OCI-LY1 (cell line): ENCODE measurements around the gene GRIK2.

ENCODE experiments used
- H2AFZ ChIP-seq: fragments of 200-600 bp; sonication (generic), shearing (Covaris generic); 2 replicates; pipeline ENCODE4 v1.6.0; 2014; ENCODE audit warnings: antibody characterized with exemption, mild to moderate bottlenecking, low read length
- H3F3A ChIP-seq: fragments of 200-600 bp; sonication (generic), shearing (Covaris generic); 2 replicates; pipeline ENCODE4 v1.6.0; 2014; ENCODE audit warnings: mild to moderate bottlenecking, antibody characterized with exemption, low read length, moderate library complexity; ENCODE audit not compliant: insufficient read depth
- H3K27ac ChIP-seq: fragments of 200-600 bp; sonication (generic); 2 replicates; pipeline ENCODE4 v1.5.1; 2014; ENCODE audit warnings: low read length, mixed run types, mild to moderate bottlenecking, low read depth; ENCODE audit not compliant: poor library complexity, severe bottlenecking
- H3K27me3 ChIP-seq: fragments of 200-600 bp; sonication (generic); 2 replicates; pipeline ENCODE4 v1.6.0; 2014; ENCODE audit warnings: antibody characterized with exemption, mild to moderate bottlenecking, low read length, moderate library complexity; ENCODE audit not compliant: insufficient read depth
- H3K36me3 ChIP-seq: fragments of 200-600 bp; sonication (generic); 2 replicates; pipeline ENCODE4 v1.6.1; 2014; ENCODE audit warnings: mild to moderate bottlenecking, antibody characterized with exemption, low read length, moderate library complexity, mixed read lengths; ENCODE audit not compliant: insufficient read depth
- H3K4me1 ChIP-seq: fragments of 200-600 bp; sonication (generic); 2 replicates; pipeline ENCODE4 v1.5.1; 2014; ENCODE audit warnings: mild to moderate bottlenecking, low read length, moderate library complexity; ENCODE audit not compliant: insufficient read depth, severe bottlenecking
- H3K4me2 ChIP-seq: fragments of 200-600 bp; sonication (generic), shearing (Covaris generic); 2 replicates; pipeline ENCODE4 v1.6.1; 2014; ENCODE audit warnings: low read length
- H3K4me3 ChIP-seq: fragments of 200-600 bp; sonication (generic); 2 replicates; pipeline ENCODE4 v1.5.1; 2014; ENCODE audit warnings: low read length, low read depth, mild to moderate bottlenecking, mixed read lengths; ENCODE audit not compliant: poor library complexity, severe bottlenecking
- H3K79me2 ChIP-seq: fragments of 200-600 bp; shearing (Covaris generic); 2 replicates; pipeline ENCODE4 v1.6.1; 2016; ENCODE audit warnings: mixed run types, low read length, mixed read lengths; ENCODE audit not compliant: insufficient read depth
- H3K9ac ChIP-seq: fragments of 200-600 bp; sonication (generic), shearing (Covaris generic); 2 replicates; pipeline ENCODE4 v1.6.1; 2014; ENCODE audit warnings: mild to moderate bottlenecking, low read length, mixed read lengths
- H3K9me2 ChIP-seq: fragments of 200-600 bp; sonication (generic), shearing (Covaris generic); 2 replicates; pipeline ENCODE4 v1.6.1; 2014; ENCODE audit warnings: low read depth, mild to moderate bottlenecking, low read length, mixed read lengths
- H3K9me3 ChIP-seq: fragments of 200-600 bp; shearing (Covaris generic); 2 replicates; pipeline ENCODE4 v1.6.1; 2014; ENCODE audit warnings: low read length, mixed read lengths
- H4K20me1 ChIP-seq: fragments of 200-600 bp; sonication (generic), shearing (Covaris generic); 2 replicates; pipeline ENCODE4 v1.6.0; 2016; ENCODE audit warnings: mild to moderate bottlenecking, low read length; ENCODE audit not compliant: insufficient read depth
- CTCF ChIP-seq: fragments of 200-600 bp; sonication (generic), shearing (Covaris generic); IDR thresholded peaks from 2 replicates; pipeline ENCODE4 v1.5.1; 2017; ENCODE audit warnings: mild to moderate bottlenecking, antibody characterized with exemption, low read length, moderate library complexity, mixed read lengths
- EZH2 ChIP-seq: fragments of 200-600 bp; sonication (generic), shearing (Covaris generic); IDR thresholded peaks from 2 replicates; pipeline ENCODE4 v1.8.0; 2017; ENCODE audit warnings: borderline replicate concordance, mixed run types, mild to moderate bottlenecking, antibody characterized with exemption, low read length, moderate library complexity, mixed read lengths

GRIK2 gene

GRCh38 chr6:101605426-101605825, 211.9 kb downstream of the GRIK2 start:
- H3K4me3 ChIP-seq: no peak overlapping the region
- no peak for TF ChIP-seq EZH2
- no peak for TF ChIP-seq CTCF
- no peak overlapping the region for H3K9ac ChIP-seq
- H3K4me1 ChIP-seq: no peaks in the 10 kb centered on the region
- H3K27ac ChIP-seq: no peak overlapping the region
- H2AFZ ChIP-seq: no peak overlapping the region
- H3K79me2 ChIP-seq: no peaks in the 10 kb centered on the region
- H3K27me3 ChIP-seq: no peaks in the 10 kb centered on the region
- H3F3A ChIP-seq: no peaks in the 10 kb centered on the region
- no peaks in the 10 kb centered on the region for H3K36me3 ChIP-seq
- H3K9me3 ChIP-seq: no peaks in the 10 kb centered on the region
- no peak overlapping the region for H3K4me2 ChIP-seq
- H3K9me2 ChIP-seq: no peaks in the 10 kb centered on the region
- H4K20me1 ChIP-seq: no peaks in the 10 kb centered on the region

DNA sequence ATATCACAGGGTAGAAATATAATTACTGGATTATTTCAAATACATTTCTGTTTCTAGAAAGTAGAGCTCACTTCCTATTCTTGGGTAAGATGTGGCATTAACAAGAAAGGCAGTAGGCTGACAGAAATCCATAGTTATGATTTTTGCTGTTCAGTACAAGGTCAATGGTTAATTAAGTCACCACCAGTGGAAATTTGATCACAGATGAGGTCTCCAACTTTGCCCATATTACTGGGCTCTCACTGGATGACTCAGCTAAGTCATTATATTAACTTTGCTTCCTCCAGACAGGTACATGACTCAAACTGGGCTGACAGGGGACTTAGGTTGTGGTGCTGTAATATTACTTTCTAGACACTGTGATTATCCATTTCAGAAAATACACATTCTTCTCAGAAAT, 212.4 kb downstream of the GRIK2 start:
- no peaks in the 10 kb centered on the region for H3F3A ChIP-seq
- no peaks in the 10 kb centered on the region for H3K4me1 ChIP-seq
- TF ChIP-seq CTCF (no peak), EZH2 (no peak)

GRCh38 chr6:101607111-101607690, 213.7 kb downstream of the GRIK2 start:
- no peaks in the 10 kb centered on the region for H3K79me2 ChIP-seq
- H3K36me3 ChIP-seq: no peaks in the 10 kb centered on the region
- H3K4me3 ChIP-seq: no peak overlapping the region
- H3F3A ChIP-seq: no peaks in the 10 kb centered on the region
- no peak overlapping the region for H3K27ac ChIP-seq
- TF ChIP-seq EZH2 (no peak), CTCF (no peak)
- H3K4me1 ChIP-seq: no peaks in the 10 kb centered on the region
- H3K27me3 ChIP-seq: no peaks in the 10 kb centered on the region
- H2AFZ ChIP-seq: no peak overlapping the region
- H3K9ac ChIP-seq: no peak overlapping the region
- no peaks in the 10 kb centered on the region for H4K20me1 ChIP-seq
- no peaks in the 10 kb centered on the region for H3K9me3 ChIP-seq
- no peaks in the 10 kb centered on the region for H3K9me2 ChIP-seq
- no peak overlapping the region for H3K4me2 ChIP-seq

More for the DNA sequence above, 212.4 kb downstream of the GRIK2 start:
- Histone ChIP-seq H3K9me3 (no peaks in the 10 kb centered on the region), H3K36me3 (no peaks in the 10 kb centered on the region), H3K9ac (no peak overlapping the region), H3K9me2 (no peaks in the 10 kb centered on the region), H2AFZ (no peak overlapping the region), H3K27ac (no peak overlapping the region), H3K27me3 (no peaks in the 10 kb centered on the region), H3K4me2 (no peak overlapping the region), H4K20me1 (no peaks in the 10 kb centered on the region), H3K4me3 (no peak overlapping the region), H3K79me2 (no peaks in the 10 kb centered on the region)
